Neural crest cell (in vitro differentiated cells): ENCODE measurements around the gene NHERF1. TPM values are rescaled to one million over a fixed set of nuclear protein-coding genes. Genes with fewer than 3 reads are reported as not detected.

Source experiments
- DNase-seq: peaks from one replicate; pipeline ENCODE4 v3.0.0; 2021; ENCODE audit warnings: low read depth, mixed read lengths, low spot score
- H3K27ac Mint-ChIP-seq: one replicate; pipeline ENCODE4 v1.8.0; 2021; ENCODE audit warnings: mild to moderate bottlenecking, mixed read lengths; ENCODE audit not compliant: unreplicated experiment
- H3K27me3 Mint-ChIP-seq: 2 replicates; pipeline ENCODE4 v1.8.0; 2021; ENCODE audit warnings: low read depth, mild to moderate bottlenecking, mixed read lengths
- H3K36me3 Mint-ChIP-seq: 2 replicates; pipeline ENCODE4 v1.8.0; 2021; ENCODE audit warnings: low read depth, mild to moderate bottlenecking, mixed read lengths
- H3K4me1 Mint-ChIP-seq: 2 replicates; pipeline ENCODE4 v1.8.0; 2021; ENCODE audit warnings: mixed read lengths
- H3K4me3 Mint-ChIP-seq: one replicate; pipeline ENCODE4 v1.8.0; 2021; ENCODE audit warnings: mild to moderate bottlenecking, mixed read lengths
- H3K9me3 Mint-ChIP-seq: 2 replicates; pipeline ENCODE4 v1.8.0; 2021; ENCODE audit warnings: mixed read lengths
- CTCF ChIP-seq: fragments of 200-600 bp; sonication (generic); conservative IDR thresholded peaks from 2 replicates; pipeline ENCODE4 v1.5.0; 2021; ENCODE audit warnings: antibody characterized with exemption, mild to moderate bottlenecking
- total RNA-seq: library from RNA; stranded (reverse); gene quantifications from 2 replicates; pipeline ENCODE4 v1.2.1, GENCODE V29; 2021

The NHERF1 gene
- total RNA-seq, 1 donor from 2014 or later, result 51.7 TPM

GRCh38 chr17:74782571-74782970, 34.1 kb downstream of the NHERF1 start:
- Mint-ChIP-seq H3K36me3 (no peaks in the 10 kb centered on the region), H3K27me3 (no peaks in the 10 kb centered on the region)
- DNase-seq, result no peak

GRCh38 chr17:74784125-74784810, 35.8 kb downstream of the NHERF1 start:
- Mint-ChIP-seq H3K4me3 (no peak overlapping the region), H3K4me1 (peaks cover 20% of the 10 kb centered on the region), H3K9me3 (no peaks in the 10 kb centered on the region), H3K36me3 (no peaks in the 10 kb centered on the region), H3K27ac (no peak overlapping the region), H3K27me3 (no peaks in the 10 kb centered on the region)
- no peak for TF ChIP-seq CTCF
- DNase-seq, result no peak

More at GRCh38 chr17:74782571-74782970, 34.1 kb downstream of the NHERF1 start:
- H3K9me3 Mint-ChIP-seq, result no peaks in the 10 kb centered on the region
- TF ChIP-seq CTCF, result no peak
- H3K4me1 Mint-ChIP-seq, result peaks cover 31% of the 10 kb centered on the region
- H3K27ac Mint-ChIP-seq, result no peak overlapping the region
- no peak overlapping the region for H3K4me3 Mint-ChIP-seq

- Mint-ChIP-seq H3K4me3 (no peak overlapping the region), H3K36me3 (no peaks in the 10 kb centered on the region), H3K27me3 (no peaks in the 10 kb centered on the region), H3K9me3 (no peaks in the 10 kb centered on the region), H3K27ac (no peak overlapping the region), H3K4me1 (peaks cover 13% of the 10 kb centered on the region)
- peak; percentile 40 for TF ChIP-seq CTCF
- DNase-seq, result no peak
These were observed 36.9 kb downstream of the NHERF1 start for GRCh38 chr17:74785096-74785980.

- Mint-ChIP-seq H3K9me3 (no peaks in the 10 kb centered on the region), H3K27ac (no peak overlapping the region), H3K36me3 (no peaks in the 10 kb centered on the region), H3K4me1 (peaks cover 7% of the 10 kb centered on the region), H3K4me3 (no peak overlapping the region), H3K27me3 (no peaks in the 10 kb centered on the region)
- DNase-seq, result no peak
- no peak for TF ChIP-seq CTCF
These were observed 37.5 kb downstream of the NHERF1 start for GRCh38 chr17:74785981-74786360.

- TF ChIP-seq CTCF, result no peak
- Mint-ChIP-seq H3K4me1 (peaks cover 6% of the 10 kb centered on the region), H3K36me3 (peaks cover 2% of the 10 kb centered on the region), H3K27ac (no peak overlapping the region), H3K9me3 (no peaks in the 10 kb centered on the region), H3K27me3 (no peaks in the 10 kb centered on the region), H3K4me3 (no peak overlapping the region)
- no peak for DNase-seq
These were observed 38.1 kb downstream of the NHERF1 start for GRCh38 chr17:74786431-74787055.
